ENCODE results near the gene ELMO3.

ELMO3 gene

DNA sequence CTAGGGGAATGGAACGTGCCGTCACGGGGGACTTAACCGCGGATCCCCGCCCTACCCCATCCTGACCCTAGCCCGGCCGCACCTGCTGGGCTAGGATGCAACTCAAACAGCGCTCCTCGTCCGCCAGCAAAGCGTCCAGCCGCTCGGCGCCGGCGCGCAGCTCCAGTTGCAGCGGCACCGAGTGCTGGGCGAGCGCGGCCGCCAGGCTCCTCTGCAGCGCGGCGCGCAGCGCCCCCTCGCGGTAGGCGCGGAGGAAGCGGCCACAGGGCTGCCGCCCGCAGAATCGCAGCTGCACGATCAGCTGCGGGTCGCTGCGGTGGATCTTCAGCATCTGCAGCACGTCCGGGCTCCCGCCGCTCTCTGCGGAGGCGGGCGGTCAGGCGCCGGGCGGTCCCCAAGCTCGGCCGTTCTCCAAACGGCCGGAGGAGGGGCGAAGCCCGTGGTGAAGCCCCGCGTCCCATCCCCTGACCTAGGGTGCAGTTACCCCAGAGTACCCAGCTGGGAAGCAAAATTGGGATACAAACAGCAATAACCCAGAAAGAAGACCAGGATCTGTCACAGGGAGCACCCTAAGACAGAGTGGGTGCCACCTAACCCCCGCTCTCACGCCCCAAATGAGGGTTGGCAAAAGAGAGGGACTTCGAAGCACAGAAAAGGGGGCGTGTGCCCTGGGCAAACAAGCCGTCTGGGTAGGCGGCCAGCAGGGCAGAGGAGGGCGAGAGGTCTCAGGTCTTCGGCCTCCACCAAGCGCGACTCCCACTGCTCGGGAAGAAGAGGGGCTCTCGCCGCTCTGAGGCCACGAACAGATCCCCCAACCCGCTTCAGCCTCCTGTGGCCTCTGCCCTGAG is 43.4 kb upstream of the ELMO3 start:
- Histone ChIP-seq H3K27me3 (ENCODE audit: low read depth, low read length) (no peaks in the 10 kb centered on the region), H3K4me3 (ENCODE audit: low read length) (no peak overlapping the region), H3K36me3 (replicated peaks; ENCODE audit: low read depth, low read length) (peaks cover 6% of the 10 kb centered on the region), H3K9ac (ENCODE audit: low read length) (no peak overlapping the region), H4K20me1 (ENCODE audit: insufficient read depth, low read length) (no peaks in the 10 kb centered on the region), H3K4me2 (ENCODE audit: low read length) (no peak overlapping the region), H3K4me1 (ENCODE audit: low read length) (peaks cover 14% of the 10 kb centered on the region), H3K79me2 (ENCODE audit: low read length) (peaks cover 9% of the 10 kb centered on the region), H3K9me3 (ENCODE audit: insufficient read depth, low read length) (no peaks in the 10 kb centered on the region), H3K27ac (ENCODE audit: low read length) (no peak overlapping the region), H2AFZ (ENCODE audit: low read depth, low read length) (no peak overlapping the region)
- TF ChIP-seq CTCF (IDR thresholded peaks at IDR 0.05; ENCODE audit: low read depth, low read length), result peak; percentile 33
- TF ChIP-seq EZH2phosphoT487 (IDR thresholded peaks at IDR 0.05; ENCODE audit: low read depth), result no peak

DNA sequence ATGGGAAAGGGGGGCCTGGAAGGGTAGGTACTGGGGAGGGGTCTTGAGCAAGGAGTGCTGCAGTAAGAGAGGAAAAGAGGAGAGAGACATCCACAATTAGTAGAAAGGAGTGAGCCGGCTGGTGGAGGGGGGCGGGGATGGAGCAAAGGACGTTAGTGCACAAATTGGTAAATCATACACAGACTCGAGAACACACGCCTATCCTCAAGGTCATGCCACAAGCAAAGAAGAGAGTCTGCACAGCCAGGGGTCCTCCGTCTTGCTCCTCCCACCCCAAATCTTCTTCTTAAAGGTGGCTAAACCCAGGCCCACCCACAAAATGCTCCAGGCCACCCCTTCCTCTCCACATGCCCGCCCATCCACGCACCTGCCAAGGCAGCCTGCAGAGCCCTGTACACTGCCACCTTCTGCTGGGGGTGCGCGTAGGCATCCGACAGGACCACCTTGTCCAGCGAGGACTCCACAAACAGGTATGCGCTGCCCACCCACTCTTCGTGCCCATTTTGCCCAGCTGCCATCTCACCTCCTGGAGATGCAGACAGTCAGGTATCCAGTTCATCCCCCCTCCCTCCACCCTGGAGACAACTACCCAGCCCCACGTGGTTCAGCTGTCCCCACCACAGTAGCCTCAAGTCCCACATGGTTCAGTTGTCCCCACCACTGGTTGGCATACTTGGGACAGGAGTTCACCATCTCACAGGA is 42.6 kb upstream of the ELMO3 start:
- H3K27ac ChIP-seq (ENCODE audit: low read length), result no peak overlapping the region
- no peaks in the 10 kb centered on the region for H3K27me3 ChIP-seq (ENCODE audit: low read depth, low read length)
- no peaks in the 10 kb centered on the region for H3K9me3 ChIP-seq (ENCODE audit: insufficient read depth, low read length)
- H3K79me2 ChIP-seq (ENCODE audit: low read length), result peaks cover 14% of the 10 kb centered on the region
- H2AFZ ChIP-seq (ENCODE audit: low read depth, low read length), result no peak overlapping the region
- no peaks in the 10 kb centered on the region for H4K20me1 ChIP-seq (ENCODE audit: insufficient read depth, low read length)
- peaks cover 20% of the 10 kb centered on the region for H3K4me1 ChIP-seq (ENCODE audit: low read length)
- H3K4me2 ChIP-seq (ENCODE audit: low read length), result no peak overlapping the region
- H3K36me3 ChIP-seq (replicated peaks; ENCODE audit: low read depth, low read length), result peaks cover 10% of the 10 kb centered on the region
- H3K9ac ChIP-seq (ENCODE audit: low read length), result no peak overlapping the region
- TF ChIP-seq EZH2phosphoT487 (IDR thresholded peaks at IDR 0.05; ENCODE audit: low read depth) (no peak), CTCF (IDR thresholded peaks at IDR 0.05; ENCODE audit: low read depth, low read length) (no peak)
- H3K4me3 ChIP-seq (ENCODE audit: low read length), result no peak overlapping the region

GRCh38 chr16:67157106-67157748 is 41.7 kb upstream of the ELMO3 start:
- no peak overlapping the region for H2AFZ ChIP-seq (ENCODE audit: low read depth, low read length)
- H4K20me1 ChIP-seq (ENCODE audit: insufficient read depth, low read length), result no peaks in the 10 kb centered on the region
- H3K4me2 ChIP-seq (ENCODE audit: low read length), result no peak overlapping the region
- no peaks in the 10 kb centered on the region for H3K9me3 ChIP-seq (ENCODE audit: insufficient read depth, low read length)
- no peaks in the 10 kb centered on the region for H3K27me3 ChIP-seq (ENCODE audit: low read depth, low read length)
- peaks cover 12% of the 10 kb centered on the region for H3K36me3 ChIP-seq (replicated peaks; ENCODE audit: low read depth, low read length)
- peaks cover 14% of the 10 kb centered on the region for H3K79me2 ChIP-seq (ENCODE audit: low read length)
- peaks cover 20% of the 10 kb centered on the region for H3K4me1 ChIP-seq (ENCODE audit: low read length)
- no peak overlapping the region for H3K4me3 ChIP-seq (ENCODE audit: low read length)
- no peak overlapping the region for H3K27ac ChIP-seq (ENCODE audit: low read length)
- TF ChIP-seq EZH2phosphoT487 (IDR thresholded peaks at IDR 0.05; ENCODE audit: low read depth) (no peak), CTCF (IDR thresholded peaks at IDR 0.05; ENCODE audit: low read depth, low read length) (no peak)
- H3K9ac ChIP-seq (ENCODE audit: low read length), result no peak overlapping the region

All from OCI-LY3 (cell line).